Stimulated activated CD8-positive, alpha-beta memory T cell treated with anti-CD3 and anti-CD28 coated beads, Interleukin-2, amount 100 ng/mL, for 48 hours (primary cell): Measurements from ENCODE around the gene CERS6.
"Not testable (repeated sequence)": the region's sequence is repeated elsewhere in the genome, so short reads cannot be mapped to it uniquely, and the experiment has no call there.

Experiments used
- DNase-seq, 2 donors: peaks; one replicate each; pipeline ENCODE4 v3.0.0-alpha.2; 2020; ENCODE audit warnings: low read depth in 2 of 2

CERS6 gene

DNA sequence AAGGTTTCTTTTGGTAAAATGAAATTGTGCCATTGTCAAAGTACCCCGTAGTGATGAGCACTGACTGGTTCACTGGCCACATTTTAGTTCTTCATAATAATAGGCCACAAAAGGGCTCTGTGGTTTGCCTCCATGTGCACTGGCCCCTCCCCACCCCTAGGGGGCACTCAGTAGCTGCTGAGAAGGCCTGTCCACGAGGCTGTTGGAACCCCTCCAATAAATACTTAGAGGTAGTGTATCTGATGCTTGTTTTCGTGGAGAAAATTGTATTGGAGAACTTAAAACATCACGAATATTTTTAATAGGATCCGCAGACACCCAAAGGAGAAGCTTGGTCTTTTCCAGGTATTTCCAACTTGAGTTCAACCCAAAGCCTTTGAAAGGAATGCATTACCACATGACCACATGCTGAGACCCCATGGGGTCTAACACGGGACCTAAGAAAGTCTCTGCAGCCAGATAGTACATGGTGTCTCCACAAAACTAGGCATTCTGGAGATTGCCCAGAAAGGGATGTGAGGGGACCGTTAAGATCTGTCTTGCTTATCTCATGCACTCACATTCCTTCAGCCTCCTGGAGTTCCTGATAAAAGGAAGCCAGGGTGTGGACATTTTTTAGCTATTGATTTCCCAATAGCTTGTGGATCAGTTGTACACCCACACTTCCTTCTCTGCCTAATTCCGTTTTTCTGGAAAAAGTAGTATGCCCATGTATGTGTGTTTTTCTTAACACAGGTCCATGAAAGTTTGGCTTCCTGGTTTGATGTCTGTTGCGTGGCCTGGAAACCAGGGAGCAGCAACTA, 317.8 kb downstream of the CERS6 start:
- peak; percentile 4 to 14 for DNase-seq

- no peak for DNase-seq
Measured at GRCh38 chr2:168775837-168776236, 319.8 kb downstream of the CERS6 start.

DNA sequence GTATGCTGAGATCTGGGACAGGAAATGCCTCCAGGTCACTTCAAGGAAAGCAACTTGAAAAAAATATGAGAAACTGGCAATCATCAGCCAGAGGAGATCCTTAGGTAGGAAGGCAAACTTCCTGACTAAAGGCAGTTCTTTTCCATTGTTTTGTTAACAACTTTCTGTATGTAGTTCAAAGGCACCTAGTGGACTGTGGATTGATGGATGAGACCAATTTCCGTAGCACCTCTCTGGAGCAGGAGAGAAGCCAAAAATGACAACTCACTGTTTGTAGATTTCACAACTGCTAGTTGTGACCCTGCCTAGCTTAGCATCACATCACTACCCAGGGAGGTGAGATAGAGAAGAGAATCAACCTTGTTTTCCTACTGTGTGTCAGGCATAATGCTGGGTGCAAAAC, 324.6 kb downstream of the CERS6 start:
- DNase-seq: no peak

DNA sequence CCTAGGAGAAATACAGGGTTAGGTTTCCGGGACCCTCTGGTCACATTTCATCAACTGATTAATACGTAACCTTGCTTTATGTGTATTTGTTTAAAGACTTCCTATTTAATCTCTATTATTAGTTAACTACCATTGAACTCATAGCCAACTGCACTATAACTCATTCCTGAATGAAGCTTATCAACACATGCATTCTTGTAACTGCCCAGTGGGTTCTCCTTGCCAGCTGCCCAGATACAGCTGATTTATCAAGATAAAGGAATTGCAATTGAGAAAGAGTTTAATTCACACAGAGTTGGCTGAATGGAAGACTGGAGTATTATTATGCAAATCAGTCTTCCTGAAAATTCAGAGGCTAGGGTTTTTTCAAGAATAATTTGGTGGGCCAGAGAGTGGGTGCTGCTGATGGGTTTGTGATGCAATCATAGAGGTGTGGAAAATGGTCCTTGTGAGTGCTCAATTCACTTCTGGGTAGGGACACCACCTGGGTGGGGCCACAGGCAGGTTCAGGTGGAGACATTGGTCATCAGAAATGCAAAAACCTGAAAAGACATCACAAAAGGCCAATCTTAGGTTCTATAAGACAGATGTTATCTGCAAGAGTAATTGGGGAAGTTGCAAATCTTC, 325.2 kb downstream of the CERS6 start:
- no peak for DNase-seq

DNA sequence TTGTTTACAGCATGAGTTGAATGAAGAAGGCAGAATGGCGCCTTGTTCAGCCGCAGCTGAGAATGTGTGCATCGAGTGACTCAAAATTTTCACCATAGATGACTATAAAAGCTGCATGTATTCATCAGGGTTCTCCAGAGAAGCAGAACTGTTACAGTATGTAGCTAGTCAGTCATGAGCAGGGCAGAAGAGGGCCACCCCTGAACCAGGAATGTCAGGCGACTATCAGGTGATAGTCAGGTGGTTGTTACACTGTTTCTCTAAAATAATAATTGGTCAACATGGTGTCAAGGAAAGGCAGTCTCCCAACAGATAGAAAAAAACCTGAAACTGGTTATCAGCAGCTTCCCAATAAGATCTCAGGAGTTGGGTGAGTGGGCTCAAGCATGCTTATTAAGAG, 326.2 kb downstream of the CERS6 start:
- no peak for DNase-seq

GRCh38 chr2:168784993-168785392, 328.9 kb downstream of the CERS6 start:
- DNase-seq: no peak

DNA sequence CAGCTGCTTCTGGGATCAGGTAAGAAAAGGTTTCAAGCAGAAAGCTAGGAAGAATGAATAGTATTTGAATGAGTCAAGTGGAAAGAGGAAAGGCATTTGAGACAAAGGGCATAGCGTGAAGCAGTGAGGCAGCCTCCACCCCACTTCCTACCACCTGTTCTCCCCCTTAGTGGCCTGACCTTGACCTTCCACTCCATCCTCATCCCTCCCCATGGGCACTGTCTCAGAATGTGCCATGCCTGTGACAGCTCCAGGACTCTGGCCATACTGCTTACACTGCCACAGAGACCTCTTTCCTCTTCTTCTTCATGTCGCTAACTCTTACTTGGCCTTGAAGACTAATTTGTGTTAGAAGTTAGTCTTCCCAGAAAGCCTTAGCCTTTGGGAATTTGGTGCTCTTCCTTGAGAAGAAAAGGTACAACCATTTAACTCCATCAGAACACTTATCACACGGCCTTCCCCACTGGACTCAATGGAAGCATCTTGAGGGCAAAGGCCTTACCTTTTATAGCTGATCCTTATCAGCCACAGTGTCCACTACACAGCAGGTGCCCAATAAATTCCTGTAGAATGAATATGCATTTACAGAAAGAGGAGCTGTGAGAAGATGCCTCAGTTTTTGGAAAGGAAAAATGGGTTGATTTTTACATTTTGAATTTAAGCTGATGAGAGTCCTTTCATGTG, 331.2 kb downstream of the CERS6 start:
- no peak for DNase-seq

DNA sequence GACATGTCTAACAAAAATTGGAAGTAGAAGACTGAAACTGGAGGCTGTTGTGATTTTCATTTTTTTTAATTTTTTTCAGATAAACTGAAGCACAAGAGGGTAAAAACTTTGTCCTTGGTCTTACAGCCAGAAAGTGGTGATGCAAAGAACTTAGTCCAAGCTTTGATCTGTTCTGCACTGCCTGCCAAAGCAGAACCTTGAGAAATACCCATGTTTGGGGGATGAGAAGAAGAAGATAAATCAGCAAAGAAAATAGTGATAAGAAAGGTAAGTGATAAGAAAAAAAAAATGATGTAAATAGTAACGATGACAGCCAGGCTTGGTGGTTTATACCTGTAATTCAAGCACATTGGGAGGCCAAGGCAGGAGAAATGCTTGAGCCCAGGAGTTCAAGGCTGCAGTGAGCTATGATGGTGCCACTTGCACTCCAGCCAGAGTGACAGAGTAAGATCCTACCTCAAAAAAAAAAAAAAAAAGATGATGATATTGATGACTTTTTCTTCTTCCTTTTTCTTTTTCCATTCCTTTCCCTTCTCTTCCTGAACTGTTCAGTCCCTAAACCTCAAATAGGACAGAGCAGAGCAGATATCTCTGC, 331.8 kb downstream of the CERS6 start:
- DNase-seq: no peak

GRCh38 chr2:168789776-168790175, 333.7 kb downstream of the CERS6 start:
- DNase-seq: no peak

GRCh38 chr2:168790226-168790902, 334.3 kb downstream of the CERS6 start:
- DNase-seq: no peak

DNA sequence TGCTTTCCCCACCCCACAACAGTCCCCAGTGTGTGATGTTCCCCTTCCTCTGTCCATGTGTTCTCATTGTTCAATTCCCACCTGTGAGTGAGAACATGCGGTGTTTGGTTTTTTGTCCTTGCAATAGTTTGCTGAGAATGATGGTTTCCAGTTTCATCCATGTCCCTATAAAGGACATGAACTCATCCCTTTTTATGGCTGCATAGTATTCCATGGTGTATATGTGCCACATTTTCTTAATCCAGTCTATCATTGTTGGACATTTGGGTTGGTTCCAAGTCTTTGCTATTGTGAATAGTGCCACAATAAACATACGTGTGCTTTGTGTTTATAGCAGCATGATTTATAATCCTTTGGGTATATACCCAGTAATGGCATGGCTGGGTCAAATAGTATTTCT, 335.1 kb downstream of the CERS6 start:
- not testable (repeated sequence) for DNase-seq

GRCh38 chr2:168793596-168793995, 337.5 kb downstream of the CERS6 start:
- no peak for DNase-seq

DNA sequence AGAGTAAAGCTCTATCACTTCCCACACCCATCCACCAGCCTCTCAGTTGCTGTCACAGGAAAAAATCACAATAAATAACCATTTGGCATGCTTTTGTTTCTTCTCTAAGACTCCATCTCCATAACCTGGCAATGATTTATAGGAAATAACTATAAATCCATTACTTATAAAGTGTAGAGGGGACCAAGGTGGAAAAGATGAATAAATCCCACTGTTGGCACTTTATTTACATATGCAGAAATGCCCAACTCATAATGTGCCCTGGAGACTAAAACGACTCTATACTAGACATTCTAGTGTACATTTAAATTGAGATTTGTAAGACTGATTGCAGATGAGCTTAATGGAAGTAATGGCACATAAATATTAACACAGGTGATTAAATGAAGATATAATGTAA, 338.9 kb downstream of the CERS6 start:
- no peak for DNase-seq

DNA sequence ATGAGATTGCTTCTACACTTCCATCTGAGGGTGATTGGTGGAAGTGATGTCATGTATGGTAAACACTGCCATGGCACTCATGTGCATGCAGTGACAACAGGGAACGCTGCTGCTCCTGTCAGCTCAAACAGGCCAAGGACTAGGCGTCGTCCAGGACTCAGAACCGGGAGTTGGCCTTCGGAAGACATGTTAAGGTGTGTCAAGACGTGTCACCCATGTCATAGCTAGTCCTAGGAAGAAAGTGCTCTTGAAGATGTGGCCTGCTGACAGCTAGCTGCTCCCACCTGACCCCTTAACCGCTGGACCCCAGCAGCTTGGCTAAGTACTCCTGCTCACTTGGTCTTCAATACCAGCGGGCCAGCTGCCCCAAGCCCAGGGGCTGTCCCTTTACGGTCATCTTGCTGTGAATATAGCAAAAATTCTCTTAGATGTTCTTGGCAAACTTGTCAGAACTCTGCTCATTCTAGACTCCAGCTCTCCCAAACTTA, 340.1 kb downstream of the CERS6 start:
- no peak for DNase-seq

DNA sequence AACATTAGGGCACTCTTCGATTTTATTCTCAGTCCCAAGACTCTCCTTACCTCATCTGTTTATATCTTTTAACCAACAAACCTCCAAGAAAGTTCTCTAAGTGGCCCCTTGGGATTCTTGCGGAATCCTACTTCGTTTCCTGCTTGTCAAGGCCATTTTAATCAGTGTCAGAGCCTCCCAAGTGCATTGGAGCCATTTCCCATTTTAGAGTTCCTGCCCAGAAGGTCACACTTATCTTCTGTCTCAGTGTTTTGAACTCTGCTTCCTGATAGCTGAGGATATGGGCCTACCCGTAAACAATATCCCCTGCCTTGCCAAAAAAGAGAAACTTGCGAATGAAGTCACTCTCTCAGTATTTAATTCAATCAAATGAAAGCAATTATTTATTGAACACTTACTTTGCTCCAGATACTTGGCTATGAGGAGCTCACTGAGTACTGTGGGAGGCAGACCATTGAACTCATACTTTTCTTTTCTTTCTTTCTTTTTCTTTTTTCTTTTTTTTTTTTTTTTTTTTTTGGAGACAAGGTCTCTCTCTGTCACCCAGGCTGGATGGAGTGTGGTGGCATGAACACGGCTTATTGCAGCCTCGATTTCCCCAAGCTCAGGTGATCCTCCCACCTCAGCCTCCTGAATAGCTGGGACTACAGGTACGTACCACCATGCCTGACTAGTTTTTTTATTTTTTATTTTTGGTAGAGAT, 340.7 kb downstream of the CERS6 start:
- no peak for DNase-seq

DNA sequence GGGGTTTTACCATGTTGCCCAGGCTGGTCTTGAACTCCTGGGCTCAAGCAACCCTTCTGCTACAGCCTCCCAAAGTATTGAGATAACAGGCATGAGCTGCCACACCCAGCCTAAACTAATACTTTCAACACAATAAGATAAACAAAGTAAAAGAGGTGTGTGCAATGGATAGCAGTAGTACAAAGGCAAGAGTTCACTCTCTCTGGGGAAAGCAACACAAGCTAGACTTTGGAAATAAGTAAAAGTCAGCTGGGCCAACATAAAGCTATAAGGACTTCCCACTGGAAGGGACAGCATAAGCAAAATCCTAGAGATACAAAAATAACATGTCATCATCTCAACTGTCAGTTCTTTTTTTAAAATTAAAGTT, 341.2 kb downstream of the CERS6 start:
- DNase-seq: no peak

GRCh38 chr2:168798076-168798887, 342.2 kb downstream of the CERS6 start:
- no peak for DNase-seq

GRCh38 chr2:168798888-168799410, 342.9 kb downstream of the CERS6 start:
- no peak for DNase-seq

GRCh38 chr2:168801471-168801870, 345.4 kb downstream of the CERS6 start:
- no peak for DNase-seq
